CD4-positive, alpha-beta T cell treated with Interleukin-15 for 4 hours (primary cell): Measurements from ENCODE around the gene MSLN.
"Not testable (repeated sequence)": the region's sequence is repeated elsewhere in the genome, so short reads cannot be mapped to it uniquely, and the experiment has no call there.

ENCODE experiments used
- DNase-seq: peaks from one replicate; pipeline ENCODE4 v3.0.0-alpha.2; 2020; ENCODE audit warnings: low spot score

Gene MSLN

GRCh38 chr16:760065-760464 lies 469 bp upstream of the MSLN start:
- DNase-seq = no peak

GRCh38 chr16:761625-762513 lies 1.3 kb downstream of the MSLN start:
- no peak for DNase-seq

GRCh38 chr16:762595-763268 lies 2.2 kb downstream of the MSLN start:
- no peak for DNase-seq

- DNase-seq = no peak
Measured at GRCh38 chr16:763369-764183, 3.0 kb downstream of the MSLN start.

GRCh38 chr16:764184-764750 lies 3.7 kb downstream of the MSLN start:
- no peak for DNase-seq

GRCh38 chr16:764848-765487 lies 4.4 kb downstream of the MSLN start:
- DNase-seq = no peak

GRCh38 chr16:765488-765865 lies 4.9 kb downstream of the MSLN start:
- no peak for DNase-seq

- no peak for DNase-seq
Measured at GRCh38 chr16:766008-766819, 5.7 kb downstream of the MSLN start.

GRCh38 chr16:766820-767640 lies 6.5 kb downstream of the MSLN start:
- DNase-seq = no peak

GRCh38 chr16:767743-768235 lies 7.3 kb downstream of the MSLN start:
- DNase-seq = no peak

- DNase-seq = no peak
Measured at GRCh38 chr16:768428-768827, 7.9 kb downstream of the MSLN start.

- no peak for DNase-seq
Measured at GRCh38 chr16:769184-769784, 8.8 kb downstream of the MSLN start.

GRCh38 chr16:769934-770333 lies 9.4 kb downstream of the MSLN start:
- DNase-seq = no peak

GRCh38 chr16:770411-770810 lies 9.9 kb downstream of the MSLN start:
- no peak for DNase-seq

GRCh38 chr16:772959-773358 lies 12.4 kb downstream of the MSLN start:
- DNase-seq = no peak

GRCh38 chr16:774086-775001 lies 13.8 kb downstream of the MSLN start:
- no peak for DNase-seq

GRCh38 chr16:775236-775796 lies 14.8 kb downstream of the MSLN start:
- DNase-seq = no peak

- DNase-seq = not testable (repeated sequence)
Measured at GRCh38 chr16:776298-776697, 15.8 kb downstream of the MSLN start.
